Astrocyte of the cerebellum (primary cell): ENCODE data around the gene BICDL2.

Experiments used
- DNase-seq: peaks from one replicate; pipeline ENCODE4 v3.0.0-alpha.2; 2011; ENCODE audit warnings: low read depth
- H3K4me3 ChIP-seq: 2 replicates; pipeline ENCODE4 v1.5.1; 2011; ENCODE audit warnings: mild to moderate bottlenecking, low read depth, low read length, moderate library complexity
- in situ Hi-C: cut with HindIII; loops from 2 replicates; pipeline ENCODE4 v1.10.0; 2017; ENCODE audit warnings: low sequenced_read_pairs
- TF ChIP-seq, protein P1 (sequence below): IDR thresholded peaks from 2 replicates; pipeline ENCODE4 v1.5.1; 2012; ENCODE audit warnings: low read length, low read depth, moderate library complexity, mild to moderate bottlenecking; ENCODE audit errors: missing control alignments

BICDL2 gene

DNA sequence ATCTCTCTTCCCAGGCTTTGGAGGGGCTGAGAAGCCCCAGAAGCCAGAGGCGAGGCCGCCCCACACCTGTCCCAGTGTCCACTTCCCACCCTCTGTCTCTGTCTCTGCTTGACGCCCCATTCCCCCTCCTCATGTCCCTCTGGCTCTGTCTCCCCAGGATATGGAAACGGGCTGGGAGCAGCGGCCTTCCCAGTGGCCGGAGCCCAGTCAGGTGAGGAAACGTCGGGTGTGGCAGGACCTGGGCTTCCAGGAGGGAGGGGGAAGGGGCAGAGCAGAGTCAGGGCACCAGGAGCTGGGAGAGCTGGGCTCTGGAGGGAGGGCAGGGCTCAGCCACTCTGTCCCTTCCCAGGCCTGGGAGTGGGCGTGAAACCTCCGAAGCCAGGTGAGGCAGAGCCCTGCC, 45.9 kb downstream of the BICDL2 start:
- no peak overlapping the region for H3K4me3 ChIP-seq
- in situ Hi-C loops, result no loop called here
- TF ChIP-seq, protein P1, sequence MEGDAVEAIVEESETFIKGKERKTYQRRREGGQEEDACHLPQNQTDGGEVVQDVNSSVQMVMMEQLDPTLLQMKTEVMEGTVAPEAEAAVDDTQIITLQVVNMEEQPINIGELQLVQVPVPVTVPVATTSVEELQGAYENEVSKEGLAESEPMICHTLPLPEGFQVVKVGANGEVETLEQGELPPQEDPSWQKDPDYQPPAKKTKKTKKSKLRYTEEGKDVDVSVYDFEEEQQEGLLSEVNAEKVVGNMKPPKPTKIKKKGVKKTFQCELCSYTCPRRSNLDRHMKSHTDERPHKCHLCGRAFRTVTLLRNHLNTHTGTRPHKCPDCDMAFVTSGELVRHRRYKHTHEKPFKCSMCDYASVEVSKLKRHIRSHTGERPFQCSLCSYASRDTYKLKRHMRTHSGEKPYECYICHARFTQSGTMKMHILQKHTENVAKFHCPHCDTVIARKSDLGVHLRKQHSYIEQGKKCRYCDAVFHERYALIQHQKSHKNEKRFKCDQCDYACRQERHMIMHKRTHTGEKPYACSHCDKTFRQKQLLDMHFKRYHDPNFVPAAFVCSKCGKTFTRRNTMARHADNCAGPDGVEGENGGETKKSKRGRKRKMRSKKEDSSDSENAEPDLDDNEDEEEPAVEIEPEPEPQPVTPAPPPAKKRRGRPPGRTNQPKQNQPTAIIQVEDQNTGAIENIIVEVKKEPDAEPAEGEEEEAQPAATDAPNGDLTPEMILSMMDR, result no peak
- DNase-seq, result no peak

DNA sequence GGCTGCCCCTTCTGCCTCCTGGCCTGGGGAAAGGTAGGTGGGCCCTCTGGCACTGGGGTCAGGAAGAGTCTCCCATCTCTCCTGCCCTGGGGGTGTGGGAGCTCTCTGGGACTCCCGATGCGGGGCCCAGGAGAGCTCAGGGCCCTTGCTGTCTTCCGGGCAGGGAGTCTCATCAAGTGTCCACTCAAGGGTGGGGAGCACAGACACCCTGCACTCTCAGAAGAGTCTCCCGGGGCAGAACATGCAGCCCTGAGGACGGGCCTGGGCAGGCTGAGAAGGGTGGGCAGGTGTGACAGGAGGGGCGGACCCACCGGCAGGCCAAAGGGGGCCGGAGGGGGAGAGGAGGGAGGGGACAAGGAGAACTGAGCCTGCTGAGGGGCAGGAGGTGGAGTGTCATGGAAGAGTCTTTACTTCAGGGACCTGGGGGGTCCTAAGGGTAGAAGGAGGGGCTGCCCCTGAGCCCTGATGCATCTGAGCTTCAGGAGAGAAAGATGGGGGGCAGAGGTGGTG, 48.1 kb downstream of the BICDL2 start:
- DNase-seq, result no peak
- TF ChIP-seq, protein P1, result no peak
- H3K4me3 ChIP-seq, result no peak overlapping the region
- in situ Hi-C loops, result no loop called here

GRCh38 chr16:2987833-2988232, 48.9 kb downstream of the BICDL2 start:
- TF ChIP-seq, protein P1, result no peak
- no peak for DNase-seq
- H3K4me3 ChIP-seq, result no peak overlapping the region
- in situ Hi-C loops, result no loop called here

DNA sequence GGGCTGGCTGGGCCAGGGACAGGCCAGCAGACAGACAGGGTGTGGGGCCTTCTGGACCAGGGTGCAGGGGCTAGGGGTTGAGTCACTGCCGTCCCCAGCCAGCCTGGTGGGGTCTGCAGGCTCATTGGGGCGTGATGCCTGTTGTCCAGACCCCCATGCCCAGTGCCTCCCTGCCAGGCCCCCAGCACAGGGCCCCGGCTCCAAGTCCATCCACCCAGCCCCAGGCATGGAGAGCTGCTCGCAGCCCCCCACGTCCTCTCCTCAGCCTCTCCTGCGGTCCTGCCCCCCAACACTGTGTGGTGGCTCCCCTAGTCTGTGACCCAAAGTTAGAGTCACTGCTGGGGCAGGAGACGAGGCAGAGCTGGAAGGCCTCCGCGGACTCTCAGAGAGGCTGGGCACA, 49.5 kb downstream of the BICDL2 start:
- TF ChIP-seq, protein P1, result no peak
- in situ Hi-C loops, result no loop called here
- H3K4me3 ChIP-seq, result no peak overlapping the region
- no peak for DNase-seq

GRCh38 chr16:2986623-2987188, 50.0 kb downstream of the BICDL2 start:
- no peak for DNase-seq
- TF ChIP-seq, protein P1, result no peak
- no peak overlapping the region for H3K4me3 ChIP-seq
- in situ Hi-C loops, result no loop called here

DNA sequence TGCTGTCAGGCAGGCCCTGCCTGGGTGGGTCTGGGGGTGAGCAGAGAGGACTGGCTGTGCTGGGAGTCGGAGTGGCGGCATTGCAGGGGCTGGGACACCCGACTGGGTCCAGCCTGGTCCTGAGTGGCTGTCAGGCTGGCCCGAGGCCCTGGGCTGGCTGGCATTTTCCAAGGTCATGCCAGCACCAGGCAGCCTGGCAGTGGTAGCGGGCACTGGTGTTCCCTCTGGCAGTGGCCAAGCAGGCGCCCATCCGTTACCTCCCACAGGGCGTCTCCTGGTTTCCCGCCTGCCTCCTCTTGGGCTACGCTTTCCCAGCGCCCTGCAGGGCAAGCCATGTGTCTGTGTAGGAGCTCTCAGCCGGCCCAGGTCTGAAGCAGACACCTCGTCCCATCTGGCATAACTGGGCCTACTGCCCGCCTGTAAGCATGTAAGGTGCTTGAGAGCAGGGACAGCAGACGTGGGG, 50.8 kb downstream of the BICDL2 start:
- TF ChIP-seq, protein P1, result no peak
- no peak for DNase-seq
- in situ Hi-C loops, result no loop called here
- H3K4me3 ChIP-seq, result no peak overlapping the region
